Measurements from ENCODE around the gene ACTL6B.
"Not testable (repeated sequence)": the region's sequence is repeated elsewhere in the genome, so short reads cannot be mapped to it uniquely, and the experiment has no call there.

The ACTL6B gene

GRCh38 chr7:100671353-100672327 is 15.4 kb upstream of the ACTL6B start:
- DNase-seq: no peak

- no peak for DNase-seq
Measured at GRCh38 chr7:100670074-100670473, 13.8 kb upstream of the ACTL6B start.

GRCh38 chr7:100669106-100669505 is 12.9 kb upstream of the ACTL6B start:
- not testable (repeated sequence) for DNase-seq

GRCh38 chr7:100668069-100668449 is 11.8 kb upstream of the ACTL6B start:
- no peak for DNase-seq

- no peak for DNase-seq
Measured at GRCh38 chr7:100667331-100668068, 11.3 kb upstream of the ACTL6B start.

- no peak for DNase-seq
Measured at GRCh38 chr7:100665168-100665726, 9.0 kb upstream of the ACTL6B start.

- DNase-seq: not testable (repeated sequence)
Measured at GRCh38 chr7:100662194-100662776, 6.0 kb upstream of the ACTL6B start.

- no peak for DNase-seq
Measured at GRCh38 chr7:100654908-100655831, 1.1 kb downstream of the ACTL6B start.

GRCh38 chr7:100649826-100650565 is 6.3 kb downstream of the ACTL6B start:
- no peak for DNase-seq

GRCh38 chr7:100642534-100642907 is 13.7 kb downstream of the ACTL6B start:
- DNase-seq: no peak

- no peak for DNase-seq
Measured at GRCh38 chr7:100641860-100642533, 14.3 kb downstream of the ACTL6B start.

GRCh38 chr7:100641463-100641859 is 14.8 kb downstream of the ACTL6B start, which contains the start of gene TFR2:
Gene TFR2 (minus strand): TSS chr7:100641552. CDS start chr7:100641509, 43 bp downstream.
- no peak for DNase-seq

- DNase-seq: no peak
Measured at GRCh38 chr7:100640517-100641440, 15.5 kb downstream of the ACTL6B start.

GRCh38 chr7:100639995-100640516 is 16.2 kb downstream of the ACTL6B start:
- DNase-seq: no peak

GRCh38 chr7:100632951-100633717 is 23.1 kb downstream of the ACTL6B start:
- no peak for DNase-seq

GRCh38 chr7:100630066-100630465 is 26.2 kb downstream of the ACTL6B start:
- no peak for DNase-seq

- DNase-seq: no peak
Measured at GRCh38 chr7:100629117-100629716, 27.0 kb downstream of the ACTL6B start.

- no peak for DNase-seq
Measured at GRCh38 chr7:100627238-100627549, 29.1 kb downstream of the ACTL6B start.
